ENCODE measurements around the gene PTGS2.

DNA sequence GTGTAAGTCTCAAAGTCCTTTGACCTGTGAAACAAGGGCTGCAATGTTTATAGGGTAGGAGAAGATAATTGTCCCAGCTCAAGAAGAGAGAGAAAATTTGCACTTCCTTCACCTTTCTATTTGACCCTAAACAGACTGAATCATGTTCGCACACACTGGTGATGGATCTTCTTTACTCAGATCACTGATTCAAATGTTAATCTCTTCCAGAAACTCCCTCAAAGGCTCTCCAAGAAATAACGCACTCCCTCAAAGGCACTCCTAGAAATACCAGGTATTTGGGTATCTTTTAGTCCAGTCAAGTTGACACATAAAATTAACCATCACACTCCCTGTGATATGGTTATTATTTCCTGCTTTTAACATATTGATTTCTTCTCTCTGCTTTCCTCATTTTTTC lies 30.5 kb upstream of the PTGS2 start:
- TF ChIP-seq, protein P1, sequence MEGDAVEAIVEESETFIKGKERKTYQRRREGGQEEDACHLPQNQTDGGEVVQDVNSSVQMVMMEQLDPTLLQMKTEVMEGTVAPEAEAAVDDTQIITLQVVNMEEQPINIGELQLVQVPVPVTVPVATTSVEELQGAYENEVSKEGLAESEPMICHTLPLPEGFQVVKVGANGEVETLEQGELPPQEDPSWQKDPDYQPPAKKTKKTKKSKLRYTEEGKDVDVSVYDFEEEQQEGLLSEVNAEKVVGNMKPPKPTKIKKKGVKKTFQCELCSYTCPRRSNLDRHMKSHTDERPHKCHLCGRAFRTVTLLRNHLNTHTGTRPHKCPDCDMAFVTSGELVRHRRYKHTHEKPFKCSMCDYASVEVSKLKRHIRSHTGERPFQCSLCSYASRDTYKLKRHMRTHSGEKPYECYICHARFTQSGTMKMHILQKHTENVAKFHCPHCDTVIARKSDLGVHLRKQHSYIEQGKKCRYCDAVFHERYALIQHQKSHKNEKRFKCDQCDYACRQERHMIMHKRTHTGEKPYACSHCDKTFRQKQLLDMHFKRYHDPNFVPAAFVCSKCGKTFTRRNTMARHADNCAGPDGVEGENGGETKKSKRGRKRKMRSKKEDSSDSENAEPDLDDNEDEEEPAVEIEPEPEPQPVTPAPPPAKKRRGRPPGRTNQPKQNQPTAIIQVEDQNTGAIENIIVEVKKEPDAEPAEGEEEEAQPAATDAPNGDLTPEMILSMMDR (IDR thresholded peaks at IDR 0.05) = no peak
- no peak for TF ChIP-seq POLR2A (IDR thresholded peaks at IDR 0.05)

All from tibial nerve (tissue), 3 donors.